Activated gamma-delta T cell treated with Interleukin-2 at 50 U/mL for 16 hours (primary cell): ENCODE measurements around the gene FBLN2.

Source experiments
- DNase-seq: peaks from one replicate; pipeline ENCODE4 v3.0.0-alpha.2; 2020

FBLN2 gene

DNA sequence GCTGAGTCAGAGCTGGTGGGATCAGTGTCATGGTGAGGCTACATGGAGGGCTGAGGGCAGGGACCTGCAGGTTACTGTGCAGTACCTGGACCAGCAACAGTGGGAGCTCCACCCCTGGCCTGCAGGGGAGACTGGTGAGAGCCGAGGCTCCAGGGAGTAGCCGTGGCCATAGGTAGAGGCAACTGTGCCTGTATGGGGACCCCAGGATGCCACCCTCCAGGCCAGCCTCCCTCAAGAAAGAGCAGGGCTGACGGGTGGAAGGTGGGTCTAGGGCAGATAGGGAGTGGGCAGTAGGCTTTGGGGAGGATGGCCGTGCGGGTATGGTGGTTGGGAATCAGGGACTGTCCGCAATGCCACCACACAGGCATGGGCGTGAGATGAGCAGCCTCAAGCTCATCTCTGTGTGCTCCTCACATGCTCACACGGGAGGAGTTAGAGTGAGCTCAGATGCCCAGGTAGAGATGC lies 35.5 kb downstream of the FBLN2 start:
- DNase-seq = no peak

DNA sequence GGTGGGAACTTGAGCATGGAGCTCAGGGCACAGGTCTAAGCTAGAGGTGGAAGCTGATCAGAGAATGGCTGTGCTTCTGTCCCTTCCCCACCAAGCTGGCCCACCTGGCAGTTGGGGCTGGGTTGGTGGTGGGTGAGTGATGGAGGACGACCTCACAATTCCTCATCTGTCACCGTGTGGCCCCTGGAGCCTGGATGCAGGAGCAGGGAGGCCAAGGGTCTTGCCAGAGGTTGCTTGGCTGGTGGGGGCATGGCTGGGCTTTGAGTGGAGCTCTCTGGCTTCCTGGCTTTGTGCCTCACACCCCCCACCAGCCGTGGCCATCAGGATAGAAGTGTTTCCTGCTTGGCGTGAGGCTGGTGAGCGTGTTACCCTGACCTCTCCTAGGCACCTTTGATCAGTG lies 36.0 kb downstream of the FBLN2 start:
- no peak for DNase-seq

DNA sequence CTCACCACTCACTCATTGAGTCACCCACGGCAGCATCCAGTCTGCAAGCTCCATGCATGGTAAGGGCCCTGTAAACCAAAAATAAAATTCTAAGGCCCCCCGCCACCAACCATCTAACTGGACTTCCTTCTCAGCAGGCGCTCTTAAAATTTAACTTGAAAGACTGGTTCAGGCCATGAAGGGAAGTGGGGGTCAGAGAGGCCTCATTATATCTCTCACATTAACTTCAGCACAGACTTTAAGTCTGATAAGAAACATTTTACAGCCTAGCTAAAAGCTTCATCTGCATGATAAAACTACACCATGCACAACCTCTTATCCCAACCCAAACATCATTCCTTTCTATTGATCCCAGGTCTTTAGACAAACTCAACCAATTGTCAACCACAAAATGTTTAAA lies 38.5 kb downstream of the FBLN2 start:
- DNase-seq = no peak

DNA sequence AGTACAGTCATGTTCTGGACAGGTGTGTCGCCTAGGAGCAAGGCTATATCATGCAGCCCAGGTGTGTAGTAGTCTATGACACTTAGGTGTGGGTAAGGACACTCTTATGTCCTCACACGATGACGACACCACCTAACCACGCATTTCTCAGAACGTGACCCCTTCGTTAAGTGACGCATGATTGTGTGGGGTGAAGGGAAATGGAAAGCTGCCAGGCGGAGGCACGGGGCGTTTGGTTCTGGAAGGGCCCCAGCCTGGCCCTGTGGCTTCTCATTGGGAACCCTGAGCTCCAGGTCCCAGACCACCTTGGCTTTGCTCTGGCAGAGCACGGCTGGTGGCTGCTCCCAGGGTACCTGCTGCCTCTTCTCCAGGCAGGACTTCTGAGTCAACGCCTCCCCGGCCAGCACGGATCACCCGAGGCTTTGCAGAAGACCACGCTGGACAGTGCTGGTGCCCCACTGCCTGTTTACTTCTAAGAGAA lies 39.3 kb downstream of the FBLN2 start:
- DNase-seq = no peak

DNA sequence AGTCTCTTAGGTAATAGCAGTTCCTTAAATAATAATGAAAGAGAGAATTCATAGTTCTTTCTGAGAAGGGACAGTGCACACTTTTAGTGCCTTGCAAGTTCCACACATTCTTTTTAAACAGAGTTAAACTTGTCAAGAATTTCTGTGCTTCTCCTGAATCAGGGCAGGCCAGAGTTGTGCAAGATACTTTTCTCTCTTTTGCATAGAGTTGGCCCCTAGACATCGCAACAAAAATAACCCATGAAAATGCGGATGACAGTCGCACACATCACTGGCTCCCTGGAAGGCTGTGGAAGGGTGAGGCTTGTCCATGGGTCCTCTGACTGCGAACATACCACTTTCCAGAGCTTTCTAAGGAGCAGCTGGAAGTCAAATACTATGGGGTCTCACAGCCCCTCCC lies 40.1 kb downstream of the FBLN2 start:
- DNase-seq = no peak

DNA sequence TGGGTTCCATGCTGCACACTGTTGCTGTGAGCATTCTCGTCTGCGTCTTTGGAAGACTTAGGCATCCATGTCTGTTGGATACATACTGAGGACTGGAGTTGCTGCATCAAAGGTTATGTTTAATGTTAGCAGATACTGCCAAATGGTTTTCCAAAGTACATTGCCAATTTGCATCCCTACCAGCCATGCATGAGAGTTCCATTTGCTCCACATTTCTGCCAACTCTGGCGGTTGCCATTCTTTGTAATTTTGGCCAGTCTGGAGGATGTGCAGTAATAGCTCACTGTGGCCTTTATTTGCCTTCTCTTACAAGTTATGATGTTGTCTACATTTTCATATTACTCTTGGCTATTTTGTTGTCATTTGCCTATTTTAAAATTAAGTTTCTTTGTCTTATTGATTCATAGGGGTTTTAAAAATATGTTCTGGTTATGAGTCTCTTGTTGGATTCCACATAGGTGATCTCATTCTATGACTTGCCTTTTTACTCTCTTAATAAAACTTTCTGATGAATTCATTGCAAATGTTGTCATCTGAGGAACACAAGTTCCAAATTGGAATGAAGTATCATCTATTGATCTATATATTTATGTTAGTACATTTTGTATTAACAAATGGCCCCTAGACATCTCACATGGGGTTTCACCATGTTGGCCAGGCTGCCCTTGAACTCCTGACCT lies 42.1 kb downstream of the FBLN2 start:
- no peak for DNase-seq

DNA sequence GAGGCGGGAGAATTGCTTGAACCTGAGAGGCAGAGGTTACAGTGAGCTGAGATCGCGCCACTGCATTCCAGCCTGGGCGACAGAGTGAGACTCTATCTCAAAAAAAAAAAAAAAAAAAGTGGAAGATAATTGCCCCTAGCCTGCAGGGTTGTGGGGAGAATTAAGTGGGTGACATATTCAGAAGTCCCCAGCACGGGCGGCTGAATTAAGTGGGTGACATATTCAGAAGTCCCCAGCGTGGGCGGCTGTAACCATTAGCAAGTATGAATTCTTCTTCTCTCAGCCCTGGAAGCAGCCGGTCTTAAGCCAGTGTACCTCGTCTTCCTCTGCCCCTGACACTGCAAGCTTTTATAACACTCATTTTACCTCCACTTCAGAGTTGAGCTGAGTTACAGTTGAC lies 44.7 kb downstream of the FBLN2 start:
- no peak for DNase-seq

DNA sequence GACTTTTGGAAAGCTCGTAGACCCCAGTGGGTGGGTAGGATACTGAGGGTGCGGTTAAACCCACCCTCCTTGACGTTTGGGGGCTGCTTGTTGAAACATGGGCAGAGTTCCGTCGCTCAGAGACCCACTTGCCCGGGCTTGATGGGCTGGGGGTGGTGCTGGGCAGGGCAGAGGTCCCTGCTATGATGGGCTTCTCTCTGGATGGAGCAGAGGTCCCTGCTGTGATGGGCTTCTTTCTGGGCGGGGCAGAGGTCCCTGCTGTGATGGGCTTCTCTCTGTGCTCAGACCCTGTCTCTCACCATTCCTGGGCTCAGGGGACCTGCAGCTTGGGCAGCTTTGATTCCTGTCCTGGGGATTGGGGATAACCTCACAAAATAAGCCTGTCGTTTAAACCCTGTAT lies 45.2 kb downstream of the FBLN2 start:
- DNase-seq = no peak

DNA sequence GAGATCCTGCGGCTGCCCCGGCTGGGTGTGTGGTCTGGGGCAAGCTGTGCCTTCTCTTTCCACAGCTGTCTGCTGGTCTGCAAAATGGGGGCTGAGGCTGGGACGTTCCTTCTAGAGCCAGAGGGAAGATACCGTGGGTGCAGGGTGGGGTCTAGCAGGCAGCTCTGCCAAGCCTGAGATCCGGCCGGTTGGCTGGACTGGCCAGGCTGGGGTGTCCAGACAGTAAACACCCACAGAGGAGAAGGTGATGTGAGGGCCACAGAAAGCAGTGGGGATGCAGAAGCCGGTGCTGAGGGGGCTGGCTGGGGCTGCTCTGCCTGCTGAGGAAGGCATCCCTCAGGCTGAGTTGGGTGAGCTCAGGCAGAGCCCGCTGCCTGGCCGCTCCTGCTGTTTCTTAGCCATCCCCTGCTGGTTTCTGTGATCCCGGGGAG lies 46.1 kb downstream of the FBLN2 start:
- DNase-seq = no peak

DNA sequence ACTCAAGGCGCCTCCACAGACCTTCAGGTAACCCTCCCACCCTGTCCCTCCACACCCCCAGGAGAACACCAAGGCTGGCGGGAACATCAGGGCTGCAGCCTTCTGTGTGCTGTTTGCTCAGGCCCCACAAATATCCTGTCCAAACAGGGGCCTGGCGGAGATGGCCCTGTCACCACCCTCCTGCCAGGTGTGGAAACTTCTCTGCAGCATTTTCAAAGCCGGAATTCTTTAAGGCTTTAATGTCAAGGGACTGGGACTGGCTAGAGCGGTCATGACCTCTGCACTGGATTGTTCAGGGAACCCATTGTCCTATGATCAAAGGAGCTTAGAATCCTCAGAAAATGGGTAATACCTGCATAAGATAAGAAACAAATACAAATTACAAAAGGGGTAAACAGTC lies 46.6 kb downstream of the FBLN2 start:
- no peak for DNase-seq

DNA sequence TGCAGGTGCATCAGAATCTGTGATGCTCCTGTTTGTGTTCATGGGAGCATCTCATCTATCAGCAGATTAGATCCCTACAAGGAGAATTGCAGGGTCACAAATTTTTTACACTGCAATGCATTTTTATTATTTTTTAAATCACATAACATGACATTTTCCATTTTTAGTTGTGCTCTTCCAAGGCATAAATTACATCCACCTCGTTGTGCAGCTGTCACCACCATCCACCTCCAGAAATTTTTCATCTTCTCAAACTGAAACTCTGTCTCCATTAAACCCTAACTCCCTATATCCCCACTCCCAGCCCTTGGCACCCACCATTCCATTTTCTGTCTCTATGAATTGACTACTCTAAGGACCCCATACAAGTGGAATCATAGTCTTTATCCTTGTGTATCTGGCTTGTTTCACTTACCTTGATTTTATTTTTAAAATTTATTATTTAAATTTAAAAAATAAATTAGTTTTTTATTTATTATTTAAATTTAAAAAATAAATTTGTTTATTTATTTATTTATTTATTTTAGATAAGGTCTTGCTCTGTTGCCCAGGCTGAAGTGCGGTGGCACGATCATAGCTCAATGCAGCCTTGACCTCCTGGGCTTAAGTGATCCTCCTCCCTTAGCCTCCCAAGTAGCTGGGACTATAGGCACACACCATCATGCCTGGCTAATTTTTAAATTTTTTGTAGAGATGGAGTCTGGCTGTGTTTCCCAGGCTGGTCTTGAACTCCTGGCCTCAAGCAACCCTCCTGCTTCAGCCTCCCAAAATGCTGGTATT lies 47.7 kb downstream of the FBLN2 start:
- no peak for DNase-seq

DNA sequence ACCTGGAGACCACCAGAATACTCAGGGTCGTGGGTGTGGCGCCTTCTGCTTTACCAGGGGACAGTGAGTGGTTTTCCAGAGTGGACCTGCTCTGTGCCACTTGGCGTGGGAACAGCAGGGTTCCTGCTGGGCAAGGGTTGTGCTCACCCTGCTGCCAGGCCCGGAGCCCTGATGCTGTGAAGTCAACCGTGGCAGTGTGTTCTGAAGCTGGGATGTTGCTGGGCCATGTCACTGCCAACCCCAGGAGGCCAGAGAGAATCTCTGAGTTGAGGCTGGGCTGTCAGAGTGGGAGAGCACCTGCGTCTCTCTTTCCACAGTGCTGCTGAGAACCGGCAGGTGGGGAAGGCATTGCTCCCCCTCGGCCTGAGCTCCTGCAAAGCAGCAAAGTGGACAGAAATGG lies 48.7 kb downstream of the FBLN2 start:
- DNase-seq = no peak

DNA sequence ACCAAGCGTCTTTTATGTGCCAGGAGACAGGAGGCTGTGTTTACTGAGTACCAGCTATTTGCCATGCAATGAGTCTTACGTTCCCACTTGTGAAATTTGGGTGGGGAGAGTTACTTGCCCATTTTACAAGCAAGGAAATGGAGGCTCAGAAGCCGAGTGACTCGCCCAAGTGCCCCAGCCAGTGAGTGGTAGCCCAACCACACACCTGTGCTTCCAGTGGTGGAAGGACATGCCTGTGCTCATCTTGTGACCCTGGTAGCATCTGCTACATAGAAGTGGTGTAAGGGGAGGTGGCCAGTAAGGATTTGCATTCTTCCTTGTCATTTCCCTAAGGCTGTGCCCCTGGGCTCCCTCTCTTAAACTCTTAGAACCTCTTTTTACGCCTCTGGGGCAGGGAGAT lies 49.3 kb downstream of the FBLN2 start:
- no peak for DNase-seq

DNA sequence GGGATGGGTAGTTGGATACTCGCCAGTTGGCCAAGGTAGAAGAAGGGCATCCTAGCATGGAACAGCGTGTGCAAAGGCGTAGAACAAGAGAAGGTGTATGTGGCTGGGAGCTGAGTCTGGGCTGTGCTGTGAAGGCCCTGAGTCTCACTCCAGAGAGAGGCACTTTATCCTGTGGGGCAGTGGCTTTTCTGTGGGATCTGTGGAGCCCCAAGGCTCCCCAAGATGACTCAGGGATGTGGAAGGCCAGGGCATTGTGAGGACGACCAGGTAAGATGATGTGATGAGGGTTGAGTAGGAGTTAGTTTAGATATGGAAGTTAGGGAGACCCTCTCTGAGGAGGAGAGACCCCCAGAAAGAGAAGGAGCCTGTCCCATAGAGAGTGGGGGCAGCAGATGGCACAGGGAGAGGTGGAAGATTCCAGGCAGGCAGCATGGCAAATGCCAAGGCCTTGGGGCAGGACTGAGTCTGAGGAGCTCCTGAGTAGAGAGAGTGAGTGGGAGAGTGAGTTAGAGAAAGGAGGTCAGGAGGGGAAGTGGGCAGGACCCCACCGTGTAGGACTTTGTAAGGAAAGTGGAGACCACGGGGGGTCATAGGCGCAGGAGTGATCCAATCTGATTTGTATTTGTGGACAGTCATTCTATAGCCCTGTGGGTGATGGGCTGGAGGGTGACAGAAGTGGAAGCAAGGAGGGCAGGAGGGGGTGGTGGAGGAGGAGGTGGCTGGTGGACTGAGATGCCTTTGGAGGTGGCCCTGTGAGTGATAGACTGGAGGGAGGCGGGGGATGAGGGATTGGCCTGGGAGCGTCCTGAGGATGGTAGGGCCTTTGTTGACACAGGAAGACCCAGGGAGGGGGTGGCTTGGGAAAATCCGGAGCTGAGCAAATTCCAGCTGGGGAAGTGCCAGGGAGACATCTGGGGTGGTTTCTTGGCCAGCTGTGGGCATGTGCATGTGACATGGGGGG lies 50.3 kb downstream of the FBLN2 start:
- DNase-seq = no peak

DNA sequence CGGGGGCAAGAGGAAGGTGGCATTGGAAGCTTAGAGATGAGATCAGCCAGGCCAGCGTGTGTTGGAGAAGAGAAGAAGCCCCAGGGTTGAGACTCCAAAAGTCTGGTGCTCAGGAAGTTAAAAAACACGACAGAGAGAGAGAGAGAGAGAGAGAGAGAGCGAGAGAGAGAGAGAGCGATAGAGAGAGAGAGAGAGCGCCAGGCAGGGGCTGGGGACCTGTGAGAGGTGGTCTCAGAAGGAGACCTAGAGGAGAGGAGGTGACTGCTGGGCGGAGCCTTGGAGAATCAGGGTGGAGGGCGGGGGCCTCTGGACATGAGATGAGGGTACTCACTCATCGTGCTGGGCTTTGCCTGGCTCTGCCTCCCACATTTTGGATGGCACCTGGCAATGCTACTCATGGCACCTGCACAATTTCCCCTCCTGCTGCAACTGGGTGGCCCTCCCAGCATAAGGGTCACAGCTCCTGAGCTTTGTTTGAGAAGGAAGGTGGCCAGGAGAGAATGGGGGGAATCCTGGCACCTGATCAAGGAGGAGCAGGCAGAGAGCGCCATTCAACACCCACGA lies 51.0 kb downstream of the FBLN2 start:
- DNase-seq = no peak

DNA sequence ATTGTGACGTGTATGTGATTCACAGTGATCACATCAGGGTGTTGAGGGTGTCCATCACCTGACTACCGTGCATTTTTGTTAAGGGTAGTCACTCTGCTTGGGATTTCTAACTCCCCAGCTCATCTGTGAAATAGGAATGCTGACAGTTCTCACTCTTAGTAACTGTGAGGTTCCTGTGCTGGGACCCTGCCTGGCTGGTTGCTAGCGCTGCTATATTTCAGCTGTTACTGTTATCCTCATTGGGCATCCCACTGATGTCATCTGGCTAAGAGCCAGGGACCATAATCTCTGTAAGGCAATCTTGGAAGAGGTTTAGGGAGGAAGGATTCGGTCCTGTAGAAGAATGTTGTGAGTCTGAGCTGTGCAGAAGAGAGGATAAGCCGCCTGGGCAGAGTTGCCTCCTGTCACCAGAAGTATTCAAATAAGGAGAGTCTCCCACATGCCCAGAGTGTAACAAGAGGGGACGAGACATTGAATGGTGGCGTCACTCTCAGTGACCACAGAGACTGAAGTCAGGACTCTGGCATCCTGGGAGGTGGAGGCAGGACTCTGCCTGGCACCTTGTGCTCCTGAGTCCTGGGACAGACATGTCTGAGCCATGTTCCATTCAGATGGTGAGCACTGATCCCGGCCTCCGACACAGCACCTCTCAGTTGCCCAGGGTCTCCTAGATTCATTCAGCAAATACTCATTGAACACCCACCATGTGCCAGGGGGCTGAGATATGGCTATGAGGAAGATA lies 52.2 kb downstream of the FBLN2 start:
- no peak for DNase-seq

DNA sequence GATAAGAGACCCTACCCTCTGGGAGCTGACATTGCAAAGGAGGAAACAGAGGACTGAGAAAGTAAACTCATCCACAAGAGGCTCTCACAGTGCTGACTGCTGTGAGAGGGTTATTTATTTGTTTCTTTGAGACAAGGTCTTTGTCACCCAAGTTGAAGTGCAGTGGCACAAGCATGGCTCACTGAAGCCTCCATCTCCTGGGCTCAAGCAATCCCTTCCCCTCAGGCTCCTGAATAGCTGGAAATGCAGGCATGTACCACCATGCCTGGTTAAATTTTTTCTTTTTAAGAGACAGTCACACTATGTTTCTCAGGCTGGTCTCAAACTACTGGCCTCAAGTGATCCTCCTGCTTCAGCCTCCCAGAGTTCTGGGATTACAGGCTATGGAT lies 52.8 kb downstream of the FBLN2 start:
- DNase-seq = no peak

DNA sequence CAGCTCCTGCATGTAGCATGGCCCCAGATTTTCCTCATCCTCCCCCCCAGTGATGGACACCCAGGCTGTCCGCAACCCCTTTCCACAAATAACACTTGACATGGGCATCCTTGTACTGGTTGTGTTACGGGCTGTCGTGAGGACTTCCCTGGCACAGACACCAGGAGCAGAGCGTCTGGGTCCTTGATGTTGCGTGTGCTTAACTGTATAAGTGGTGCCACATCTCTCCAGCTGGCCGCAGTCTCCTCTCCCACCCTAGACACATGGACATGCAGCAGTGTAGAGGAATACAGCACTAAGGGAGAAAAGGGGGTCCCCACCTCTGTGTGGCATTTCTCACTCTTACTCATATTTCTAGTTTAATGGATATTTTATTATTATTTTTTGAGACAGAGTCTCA lies 56.6 kb downstream of the FBLN2 start:
- no peak for DNase-seq

DNA sequence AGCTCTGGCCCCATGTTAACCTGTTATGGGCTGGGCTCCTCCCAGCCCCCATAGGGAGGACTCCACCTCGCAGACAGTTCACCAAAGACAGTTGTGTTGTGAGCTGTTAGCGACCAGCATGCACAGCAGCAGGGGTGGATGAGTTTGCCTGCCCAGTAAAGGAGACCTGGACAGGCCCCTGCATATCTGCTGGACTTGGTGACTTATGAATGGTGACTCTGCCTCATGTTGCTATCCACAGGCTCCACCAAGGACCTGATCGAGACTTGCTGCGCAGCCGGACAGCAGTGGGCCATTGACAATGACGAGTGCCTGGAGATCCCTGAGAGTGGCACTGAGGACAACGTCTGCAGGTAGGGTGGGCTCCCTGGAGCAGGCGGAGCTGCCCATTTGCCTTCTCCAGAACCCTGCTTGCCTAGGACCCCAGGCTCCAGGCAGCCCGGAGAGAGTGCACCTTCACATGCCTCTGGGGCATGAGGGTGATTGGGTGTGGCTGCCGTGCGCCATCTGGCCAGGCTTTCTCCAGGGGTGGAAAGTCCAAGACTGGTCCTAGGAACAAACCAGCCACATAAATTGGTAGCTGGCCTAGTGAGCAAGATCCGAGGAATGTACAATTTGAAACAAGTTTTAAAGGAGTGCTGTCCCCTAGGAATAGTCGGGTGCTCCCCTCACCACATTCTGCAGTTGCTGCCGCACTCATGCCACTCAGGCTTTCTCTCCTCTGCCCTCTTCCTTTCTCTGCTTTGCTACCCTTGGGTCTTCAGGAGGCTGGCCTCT lies 59.1 kb downstream of the FBLN2 start:
- no peak for DNase-seq

DNA sequence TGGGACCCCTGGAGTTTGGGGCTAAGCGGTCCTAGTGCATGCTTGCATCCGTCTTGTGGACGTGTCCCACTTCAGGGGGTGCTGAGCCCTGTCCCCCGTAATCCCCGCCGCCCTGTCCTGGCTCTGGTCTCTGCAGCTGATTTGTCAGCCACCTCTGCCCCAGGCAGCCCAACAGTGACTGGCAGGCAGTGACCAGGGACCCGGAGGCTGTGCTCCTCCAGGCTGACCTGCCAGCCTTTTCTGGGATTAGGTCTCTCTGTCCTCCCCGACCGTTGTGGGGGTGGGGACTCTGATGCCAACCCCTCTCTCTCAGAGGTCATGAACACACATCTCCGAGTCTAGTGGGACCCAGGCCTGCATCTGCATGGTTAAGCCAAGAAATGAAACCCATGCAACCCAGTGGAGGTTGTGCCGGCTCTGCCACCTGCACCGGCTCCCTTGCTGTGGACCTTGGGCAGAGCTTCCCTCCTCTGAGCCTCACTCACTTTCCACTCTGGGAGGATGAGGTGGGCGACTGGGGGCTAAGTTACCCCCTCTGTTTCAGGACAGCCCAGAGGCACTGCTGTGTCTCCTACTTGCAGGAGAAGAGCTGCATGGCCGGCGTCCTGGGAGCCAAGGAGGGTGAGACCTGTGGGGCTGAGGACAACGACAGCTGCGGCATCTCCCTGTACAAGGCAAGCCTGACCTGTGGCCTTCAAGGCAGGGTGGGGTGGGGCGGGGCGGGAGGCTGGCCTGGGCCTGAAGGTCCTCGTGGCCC lies 60.2 kb downstream of the FBLN2 start:
- no peak for DNase-seq
